22Rv1 (cell line): ENCODE measurements around the gene FARS2.

Source experiments
- H3K27ac ChIP-seq: fragments of 450-650 bp; 2 replicates; pipeline ENCODE4 v1.5.1; 2017
- CTCF ChIP-seq: fragments of 450-650 bp; IDR thresholded peaks from 2 replicates; pipeline ENCODE4 v1.5.1; 2017; ENCODE audit warnings: mild to moderate bottlenecking
- ZFX ChIP-seq: fragments of 450-650 bp; IDR thresholded peaks from 2 replicates; pipeline ENCODE4 v1.6.1; 2017; ENCODE audit warnings: antibody characterized with exemption, borderline replicate concordance

Gene FARS2

GRCh38 chr6:5673019-5673790 lies 411.9 kb downstream of the FARS2 start:
- H3K27ac ChIP-seq, result no peak overlapping the region
- TF ChIP-seq ZFX (no peak), CTCF (no peak)

GRCh38 chr6:5674141-5674540 lies 412.8 kb downstream of the FARS2 start:
- no peak overlapping the region for H3K27ac ChIP-seq
- no peak for TF ChIP-seq ZFX
- no peak for TF ChIP-seq CTCF

GRCh38 chr6:5674721-5675120 lies 413.4 kb downstream of the FARS2 start:
- TF ChIP-seq CTCF, result no peak
- no peak for TF ChIP-seq ZFX
- H3K27ac ChIP-seq, result no peak overlapping the region

GRCh38 chr6:5676701-5677100 lies 415.4 kb downstream of the FARS2 start:
- H3K27ac ChIP-seq, result no peak overlapping the region
- TF ChIP-seq ZFX (no peak), CTCF (no peak)

- TF ChIP-seq ZFX (no peak), CTCF (no peak)
- H3K27ac ChIP-seq, result no peak overlapping the region
Measured at GRCh38 chr6:5677219-5678000, 416.1 kb downstream of the FARS2 start.

GRCh38 chr6:5679270-5679669 lies 418.0 kb downstream of the FARS2 start:
- TF ChIP-seq CTCF (no peak), ZFX (no peak)
- H3K27ac ChIP-seq, result no peak overlapping the region

- TF ChIP-seq ZFX, result no peak
- no peak for TF ChIP-seq CTCF
- no peak overlapping the region for H3K27ac ChIP-seq
Measured at GRCh38 chr6:5679691-5680090, 418.4 kb downstream of the FARS2 start.
